DND-41 (cell line): ENCODE results near the gene GOLGA8R.
"Not testable (repeated sequence)": the region's sequence is repeated elsewhere in the genome, so short reads cannot be mapped to it uniquely, and the experiment has no call there.

Source experiments
- ATAC-seq: fragments of 200-7000 bp; cut with Tn5 transposase; 3 replicates; pipeline ENCODE4 v1.9.1; 2021; ENCODE audit warnings: low read depth; ENCODE audit not compliant: insufficient read depth
- DNase-seq: peaks from one replicate; pipeline ENCODE4 v3.0.0-alpha.2; 2020
- H2AFZ ChIP-seq: 2 replicates; pipeline ENCODE4 v1.6.0; 2012; ENCODE audit warnings: low read depth, low read length
- H3K27ac ChIP-seq: 2 replicates; pipeline ENCODE4 v1.5.1; 2012; ENCODE audit warnings: low read length, inconsistent platforms
- H3K27me3 ChIP-seq: fragments of 200-600 bp; sonication (generic); 2 replicates; pipeline ENCODE4 v1.6.0; 2012; ENCODE audit warnings: low read length, mild to moderate bottlenecking, inconsistent platforms; ENCODE audit not compliant: insufficient read depth, poor library complexity
- H3K36me3 ChIP-seq: 2 replicates; pipeline ENCODE4 v1.5.1; 2012; ENCODE audit warnings: low read length, inconsistent platforms; ENCODE audit not compliant: insufficient read depth
- H3K4me1 ChIP-seq: 2 replicates; pipeline ENCODE4 v1.5.1; 2012; ENCODE audit warnings: mild to moderate bottlenecking, low read length; ENCODE audit not compliant: insufficient read depth
- H3K4me2 ChIP-seq: 2 replicates; pipeline ENCODE4 v1.6.0; 2012; ENCODE audit warnings: mild to moderate bottlenecking, moderate library complexity, low read length, inconsistent platforms; ENCODE audit not compliant: insufficient read depth
- H3K4me3 ChIP-seq, 2 experiments: fragments of 200-600 bp in 1 of 2; shearing (Covaris generic) in 1 of 2; 2 replicates each; pipeline ENCODE4 v1.5.1; 2012 to 2016; ENCODE audit warnings: inconsistent platforms in 2 of 2, low read length in 2 of 2, mild to moderate bottlenecking in 2 of 2, low read depth in 1 of 2, moderate library complexity in 1 of 2
- H3K79me2 ChIP-seq: 2 replicates; pipeline ENCODE4 v1.6.0; 2012; ENCODE audit warnings: low read length, inconsistent platforms; ENCODE audit not compliant: insufficient read depth
- H3K9ac ChIP-seq: 2 replicates; pipeline ENCODE4 v1.6.0; 2012; ENCODE audit warnings: low read depth, mild to moderate bottlenecking, inconsistent platforms, low read length, moderate library complexity
- H3K9me3 ChIP-seq: 2 replicates; pipeline ENCODE4 v1.5.1; 2012; ENCODE audit warnings: low read length, moderate library complexity, mild to moderate bottlenecking, inconsistent platforms; ENCODE audit not compliant: insufficient read depth, severe bottlenecking
- H4K20me1 ChIP-seq: 2 replicates; pipeline ENCODE4 v1.6.0; 2012; ENCODE audit warnings: low read length; ENCODE audit not compliant: insufficient read depth

GOLGA8R gene, protein sequence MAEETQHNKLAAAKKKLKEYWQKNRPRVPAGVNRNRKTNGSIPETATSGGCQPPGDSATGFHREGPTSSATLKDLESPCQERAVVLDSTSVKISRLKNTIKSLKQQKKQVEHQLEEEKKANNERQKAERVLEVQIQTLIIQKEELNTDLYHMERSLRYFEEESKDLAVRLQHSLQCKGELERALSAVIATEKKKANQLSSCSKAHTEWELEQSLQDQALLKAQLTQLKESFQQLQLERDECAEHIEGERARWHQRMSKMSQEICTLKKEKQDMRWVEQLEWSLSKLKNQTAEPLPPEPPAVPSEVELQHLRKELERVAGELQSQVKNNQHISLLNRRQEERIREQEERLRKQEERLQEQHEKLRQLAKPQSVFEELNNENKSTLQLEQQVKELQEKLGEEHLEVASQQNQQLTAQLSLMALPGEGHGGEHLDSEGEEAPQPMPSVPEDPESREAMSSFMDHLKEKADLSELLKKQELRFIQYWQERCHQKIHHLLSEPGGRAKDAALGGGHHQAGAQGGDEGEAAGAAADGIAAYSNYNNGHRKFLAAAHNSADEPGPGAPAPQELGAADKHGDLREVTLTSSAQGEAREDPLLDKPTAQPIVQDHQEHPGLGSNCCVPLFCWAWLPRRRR

DNA sequence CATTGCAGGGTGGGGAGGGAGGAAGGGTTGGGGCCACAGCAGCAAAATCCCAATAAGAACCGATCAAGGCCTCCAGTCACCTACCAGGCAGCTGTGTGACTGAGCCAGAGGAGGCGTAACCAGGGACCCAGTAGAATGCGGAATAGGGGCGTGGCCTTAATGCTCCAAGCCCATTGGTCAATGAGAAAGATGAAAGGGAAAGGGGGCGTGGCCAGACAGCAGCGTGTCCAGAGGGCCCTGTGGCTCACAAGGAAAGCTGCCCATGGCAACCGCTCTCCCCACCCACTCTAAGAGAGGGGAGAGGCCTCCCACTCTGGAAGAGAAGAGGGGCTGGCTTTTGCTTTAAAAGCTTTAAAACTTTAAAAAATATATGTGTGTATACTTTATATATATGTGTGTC lies at the start of gene GOLGA8R:
GOLGA8R (minus strand) TSS at position 101 of the 400 bp plus-strand sequence; CDS start at position 3, 98 bp downstream.
- H3K27ac ChIP-seq, H3K9ac ChIP-seq, H3K4me1 ChIP-seq, H3K36me3 ChIP-seq, H4K20me1 ChIP-seq, DNase-seq, H3K9me3 ChIP-seq, H3K27me3 ChIP-seq, ATAC-seq, H3K79me2 ChIP-seq, H2AFZ ChIP-seq, H3K4me2 ChIP-seq, H3K4me3 ChIP-seq: not testable (repeated sequence)

DNA sequence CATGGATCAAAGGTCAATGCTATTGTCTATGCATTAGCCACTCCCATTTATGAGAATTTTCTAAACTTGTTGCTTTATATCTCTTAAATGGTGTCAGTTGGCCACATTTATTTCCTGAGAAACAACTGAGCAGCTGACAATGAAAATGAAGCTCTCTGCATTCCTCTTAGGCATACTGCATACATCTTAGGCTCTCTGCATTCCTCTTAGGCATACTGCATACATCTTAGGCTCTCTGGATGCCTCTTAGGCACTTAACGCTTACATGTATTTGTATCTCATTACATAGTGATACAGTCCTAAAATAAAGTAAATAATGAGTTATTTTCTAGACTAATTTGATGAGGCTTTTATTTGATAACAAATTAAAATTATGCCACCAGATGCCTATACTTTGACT lies 49.8 kb upstream of the GOLGA8R start:
- not testable (repeated sequence) for H3K4me1 ChIP-seq

DNA sequence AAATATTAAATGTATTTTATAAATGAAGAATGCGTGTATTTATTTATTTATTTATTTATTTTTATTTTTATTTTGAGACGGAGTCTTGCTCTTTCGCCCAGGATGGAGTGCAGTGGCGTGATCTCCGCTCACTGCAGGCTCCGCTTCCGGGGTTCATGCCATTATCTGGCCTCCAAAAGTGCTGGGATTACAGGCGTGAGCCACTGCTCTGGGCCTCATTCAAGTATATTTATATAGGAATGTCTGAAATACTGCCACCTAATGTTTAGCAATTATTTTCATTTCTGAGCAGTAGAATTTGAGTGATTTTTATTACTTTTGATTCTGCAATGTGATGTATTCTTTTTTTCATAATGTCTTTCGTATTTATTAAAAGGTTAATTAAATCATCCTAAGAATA lies 48.1 kb upstream of the GOLGA8R start:
- H2AFZ ChIP-seq, H3K4me1 ChIP-seq, H3K79me2 ChIP-seq, H3K9ac ChIP-seq, H3K9me3 ChIP-seq, H3K36me3 ChIP-seq, H3K4me3 ChIP-seq, H3K27me3 ChIP-seq, DNase-seq, ATAC-seq, H3K4me2 ChIP-seq, H4K20me1 ChIP-seq, H3K27ac ChIP-seq: not testable (repeated sequence)

More for the DNA sequence above, 49.8 kb upstream of the GOLGA8R start:
- not testable (repeated sequence) for H3K4me3 ChIP-seq, H3K79me2 ChIP-seq, H3K27me3 ChIP-seq, H4K20me1 ChIP-seq, H3K9ac ChIP-seq, ATAC-seq, H3K36me3 ChIP-seq, H3K4me2 ChIP-seq, H2AFZ ChIP-seq, H3K9me3 ChIP-seq, DNase-seq, H3K27ac ChIP-seq

DNA sequence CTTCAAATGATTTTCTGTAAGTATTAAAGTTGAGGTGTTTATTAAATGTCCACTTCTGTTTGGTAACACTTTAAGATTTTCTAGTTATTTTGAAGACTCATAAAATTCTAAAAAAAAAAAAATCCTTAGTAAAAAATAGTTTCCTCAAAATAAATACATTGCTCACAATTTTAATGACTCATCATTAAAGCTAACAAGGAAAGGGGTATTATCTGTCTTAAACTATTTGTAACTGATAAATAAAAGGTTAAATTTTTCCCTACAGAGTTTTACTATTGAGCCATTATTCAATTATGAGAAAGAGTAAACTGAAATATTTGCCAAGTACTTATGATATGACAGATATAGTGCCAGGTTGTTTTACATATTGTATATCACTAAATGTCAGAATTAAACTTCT lies 38.6 kb upstream of the GOLGA8R start:
- not testable (repeated sequence) for H2AFZ ChIP-seq, H3K4me1 ChIP-seq, H3K27me3 ChIP-seq, H3K4me2 ChIP-seq, H3K9ac ChIP-seq, H3K36me3 ChIP-seq, H3K9me3 ChIP-seq, H3K4me3 ChIP-seq, H3K27ac ChIP-seq, ATAC-seq, H4K20me1 ChIP-seq, DNase-seq, H3K79me2 ChIP-seq

DNA sequence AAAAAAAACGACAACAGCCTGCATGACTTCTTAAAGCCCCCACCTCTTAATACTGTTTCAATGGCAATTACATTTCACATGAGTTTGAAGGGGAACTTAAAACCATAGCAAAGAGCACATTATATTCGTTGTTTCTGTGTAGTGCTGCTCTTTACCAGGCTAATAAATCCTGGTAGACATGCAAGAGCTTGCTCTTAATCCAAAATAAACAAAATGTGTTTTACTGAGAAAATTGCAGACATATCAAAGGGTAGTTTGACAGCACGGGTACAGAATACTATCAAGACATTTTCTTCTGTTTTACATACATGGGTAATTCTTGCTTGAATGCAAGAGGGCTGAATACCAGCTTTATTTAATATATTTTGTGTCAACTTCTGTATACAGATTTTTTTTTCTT lies 24.3 kb upstream of the GOLGA8R start:
- ATAC-seq, H3K27me3 ChIP-seq, H3K9ac ChIP-seq, H3K4me3 ChIP-seq, H3K4me2 ChIP-seq, H3K27ac ChIP-seq, H3K4me1 ChIP-seq, H3K9me3 ChIP-seq, H4K20me1 ChIP-seq, DNase-seq, H3K79me2 ChIP-seq, H3K36me3 ChIP-seq, H2AFZ ChIP-seq: not testable (repeated sequence)

DNA sequence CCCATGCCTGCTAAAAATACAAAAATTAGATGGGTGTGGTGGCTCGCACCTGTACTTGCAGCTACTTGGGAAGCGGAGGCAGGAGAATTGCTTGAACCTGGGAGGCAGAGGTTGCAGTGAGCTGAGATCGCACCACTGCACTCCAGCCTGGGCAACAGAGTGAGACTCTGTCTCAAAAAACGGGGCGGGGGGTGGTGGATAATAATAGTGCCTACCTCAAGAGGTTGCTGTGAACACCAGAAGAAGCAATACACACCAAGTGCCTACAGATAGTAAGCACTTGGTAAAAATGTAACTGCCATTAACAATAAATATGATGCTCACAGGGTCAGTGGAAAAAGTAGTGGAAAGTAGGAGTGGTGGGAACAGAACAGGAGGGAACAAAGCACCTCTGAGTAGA lies 21.8 kb upstream of the GOLGA8R start:
- H3K9me3 ChIP-seq, H3K27me3 ChIP-seq, H3K79me2 ChIP-seq, H3K4me1 ChIP-seq, DNase-seq, H4K20me1 ChIP-seq, H3K4me2 ChIP-seq, H2AFZ ChIP-seq, H3K27ac ChIP-seq, H3K36me3 ChIP-seq, H3K9ac ChIP-seq, ATAC-seq, H3K4me3 ChIP-seq: not testable (repeated sequence)

DNA sequence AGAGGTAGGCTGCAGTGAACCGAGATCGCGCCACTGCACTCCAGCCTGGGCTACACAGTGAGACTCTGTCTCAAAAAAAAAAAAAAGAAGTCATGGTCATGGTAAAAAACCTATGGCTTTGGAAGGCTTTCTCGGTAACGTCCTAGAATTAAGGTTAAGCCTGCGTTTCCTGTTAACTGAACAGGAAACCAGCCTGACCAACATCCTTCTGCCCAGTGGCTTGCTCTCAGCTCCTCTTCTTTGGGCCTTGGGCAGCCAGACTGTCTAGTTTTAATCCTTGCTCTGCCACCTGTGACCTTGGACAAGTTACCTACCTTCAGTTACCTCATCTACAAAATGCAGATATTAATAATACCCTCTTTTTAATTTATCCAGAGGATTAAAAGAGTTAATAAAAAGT lies 6.7 kb upstream of the GOLGA8R start:
- not testable (repeated sequence) for H3K9ac ChIP-seq, H3K9me3 ChIP-seq, H4K20me1 ChIP-seq, H3K4me1 ChIP-seq, H3K4me3 ChIP-seq, ATAC-seq, DNase-seq, H3K27me3 ChIP-seq, H3K79me2 ChIP-seq, H3K27ac ChIP-seq, H3K36me3 ChIP-seq, H3K4me2 ChIP-seq, H2AFZ ChIP-seq

DNA sequence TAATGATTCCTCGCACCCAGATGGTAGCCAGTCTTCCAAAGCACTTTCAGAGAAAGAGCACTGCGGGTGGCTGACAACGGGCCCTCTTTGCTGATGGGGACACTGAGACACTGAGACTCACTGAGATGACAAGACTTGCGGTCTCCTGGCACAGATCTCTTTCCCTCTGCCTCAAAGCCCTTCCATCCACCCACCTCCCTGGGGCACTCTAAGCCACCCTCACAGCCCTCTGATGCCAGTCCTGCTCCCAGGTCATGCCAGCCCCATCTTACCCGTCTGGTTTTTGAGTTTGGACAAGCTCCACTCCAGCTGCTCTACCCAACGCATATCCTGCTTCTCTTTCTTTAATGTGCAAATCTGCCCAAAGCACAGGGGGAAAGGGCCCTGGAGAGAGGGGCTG lies 6.4 kb downstream of the GOLGA8R start:
- H3K27me3 ChIP-seq, H3K36me3 ChIP-seq, H4K20me1 ChIP-seq, H3K9ac ChIP-seq, H3K4me1 ChIP-seq, DNase-seq, H3K4me2 ChIP-seq, H3K27ac ChIP-seq, H3K79me2 ChIP-seq, H3K4me3 ChIP-seq, H2AFZ ChIP-seq, H3K9me3 ChIP-seq, ATAC-seq: not testable (repeated sequence)
